Measurements from ENCODE around the gene KCNK3.
"Not testable (repeated sequence)": the region's sequence is repeated elsewhere in the genome, so short reads cannot be mapped to it uniquely, and the experiment has no call there.

The KCNK3 gene

DNA sequence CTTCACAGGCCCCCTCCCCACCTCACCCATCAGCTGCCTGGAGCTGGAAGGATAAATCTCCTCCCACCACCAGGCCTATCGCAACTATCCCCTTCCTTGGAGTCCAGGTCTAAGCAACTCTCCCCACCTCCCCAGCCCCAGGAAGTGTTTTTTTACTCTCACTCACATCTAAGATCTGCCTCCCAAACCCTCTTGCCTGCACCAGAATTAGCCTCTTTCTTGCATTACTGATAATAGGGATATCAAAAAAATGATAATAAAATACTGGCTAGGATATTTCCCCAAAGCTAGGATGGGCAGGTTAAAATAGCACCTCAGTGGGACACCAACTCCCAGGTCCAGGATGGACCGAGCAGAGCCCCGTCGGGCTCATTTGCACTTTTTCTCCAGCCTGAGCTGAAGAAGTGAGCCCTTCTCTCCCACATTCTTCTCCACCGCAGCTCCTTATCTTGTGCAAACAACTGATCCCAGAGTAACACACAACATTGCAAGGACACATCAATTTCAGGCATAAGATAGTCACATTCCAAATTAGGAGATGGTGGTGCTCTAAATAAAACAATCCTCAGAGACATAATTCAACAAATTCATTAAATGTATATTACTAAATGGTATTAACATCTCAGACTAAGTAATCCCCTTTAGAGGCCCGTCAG, 33.7 kb upstream of the KCNK3 start:
- Histone ChIP-seq H3K4me1 (ENCODE audit: low read depth, poor library complexity, severe bottlenecking) (no peaks in the 10 kb centered on the region), H3K79me2 (ENCODE audit: insufficient read depth, low read depth) (no peaks in the 10 kb centered on the region), H3K9ac (no peak overlapping the region), H4K20me1 (ENCODE audit: insufficient read depth) (no peaks in the 10 kb centered on the region), H3K27ac (no peak overlapping the region), H2AFZ (ENCODE audit: low read depth) (no peak overlapping the region), H3K4me2 (no peak overlapping the region), H3K27me3 (ENCODE audit: insufficient read depth, low read depth) (peaks cover 4% of the 10 kb centered on the region; the same call in 1 of the 2 replicates), H3K36me3 (ENCODE audit: insufficient read depth) (no peaks in the 10 kb centered on the region), H3K4me3 (IDR thresholded peaks at IDR 0.05; ENCODE audit: insufficient read depth, low read depth, low read length) (no peak overlapping the region)
- TF ChIP-seq, protein P1, sequence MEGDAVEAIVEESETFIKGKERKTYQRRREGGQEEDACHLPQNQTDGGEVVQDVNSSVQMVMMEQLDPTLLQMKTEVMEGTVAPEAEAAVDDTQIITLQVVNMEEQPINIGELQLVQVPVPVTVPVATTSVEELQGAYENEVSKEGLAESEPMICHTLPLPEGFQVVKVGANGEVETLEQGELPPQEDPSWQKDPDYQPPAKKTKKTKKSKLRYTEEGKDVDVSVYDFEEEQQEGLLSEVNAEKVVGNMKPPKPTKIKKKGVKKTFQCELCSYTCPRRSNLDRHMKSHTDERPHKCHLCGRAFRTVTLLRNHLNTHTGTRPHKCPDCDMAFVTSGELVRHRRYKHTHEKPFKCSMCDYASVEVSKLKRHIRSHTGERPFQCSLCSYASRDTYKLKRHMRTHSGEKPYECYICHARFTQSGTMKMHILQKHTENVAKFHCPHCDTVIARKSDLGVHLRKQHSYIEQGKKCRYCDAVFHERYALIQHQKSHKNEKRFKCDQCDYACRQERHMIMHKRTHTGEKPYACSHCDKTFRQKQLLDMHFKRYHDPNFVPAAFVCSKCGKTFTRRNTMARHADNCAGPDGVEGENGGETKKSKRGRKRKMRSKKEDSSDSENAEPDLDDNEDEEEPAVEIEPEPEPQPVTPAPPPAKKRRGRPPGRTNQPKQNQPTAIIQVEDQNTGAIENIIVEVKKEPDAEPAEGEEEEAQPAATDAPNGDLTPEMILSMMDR (conservative IDR thresholded peaks at IDR 0.05; ENCODE audit: low read depth, low read length) = no peak

DNA sequence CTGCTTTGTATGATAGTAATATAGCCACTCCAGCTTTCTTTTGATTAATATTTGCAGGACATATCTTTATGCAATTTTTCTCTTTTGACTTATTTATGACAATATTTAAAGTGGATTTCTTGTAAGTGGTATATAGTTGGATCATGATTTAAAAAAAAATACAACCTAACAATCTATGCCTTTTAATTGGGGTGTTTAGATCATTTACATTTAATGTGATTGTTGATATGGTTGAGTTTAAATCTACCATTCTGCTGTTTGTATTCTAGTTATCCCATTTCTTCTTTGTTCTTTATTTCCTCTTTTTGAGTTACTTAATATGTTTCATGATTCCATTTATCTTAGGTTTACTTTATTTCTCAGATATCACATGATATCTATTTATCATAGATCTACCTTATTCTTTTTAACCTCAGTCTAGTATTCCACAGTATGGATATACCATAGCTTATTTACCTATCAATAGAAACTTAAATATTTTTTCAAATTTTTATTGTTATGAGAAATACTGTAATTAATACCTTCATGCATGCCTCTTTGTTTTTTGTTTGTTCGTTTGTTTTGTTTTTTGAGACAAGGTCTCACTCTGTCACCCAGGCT, 32.1 kb upstream of the KCNK3 start:
- Histone ChIP-seq H2AFZ (ENCODE audit: low read depth) (no peak overlapping the region), H3K4me2 (no peak overlapping the region), H3K79me2 (ENCODE audit: insufficient read depth, low read depth) (no peaks in the 10 kb centered on the region), H4K20me1 (ENCODE audit: insufficient read depth) (no peaks in the 10 kb centered on the region), H3K4me3 (IDR thresholded peaks at IDR 0.05; ENCODE audit: insufficient read depth, low read depth, low read length) (no peak overlapping the region), H3K9ac (no peak overlapping the region), H3K27me3 (ENCODE audit: insufficient read depth, low read depth) (no peaks in the 10 kb centered on the region), H3K4me1 (ENCODE audit: low read depth, poor library complexity, severe bottlenecking) (no peaks in the 10 kb centered on the region), H3K27ac (no peak overlapping the region), H3K36me3 (ENCODE audit: insufficient read depth) (no peaks in the 10 kb centered on the region)
- TF ChIP-seq, protein P1 (conservative IDR thresholded peaks at IDR 0.05; ENCODE audit: low read depth, low read length) = no peak

DNA sequence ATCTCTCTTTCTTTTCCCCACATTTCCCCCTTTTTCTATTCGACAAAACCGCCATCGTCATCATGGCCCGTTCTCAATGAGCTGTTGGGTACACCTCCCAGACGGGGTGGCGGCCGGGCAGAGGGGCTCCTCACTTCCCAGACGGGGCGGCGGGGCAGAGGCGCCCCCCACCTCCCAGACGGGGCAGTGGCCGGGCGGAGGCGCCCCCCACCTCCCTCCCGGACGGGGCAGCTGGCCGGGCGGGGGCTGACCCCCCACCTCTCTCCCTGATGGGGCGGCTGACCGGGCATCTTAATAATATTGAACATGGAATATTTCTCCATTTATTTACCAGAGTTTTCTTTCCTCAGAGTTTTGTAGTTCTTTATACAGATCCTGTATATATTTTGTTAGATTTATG, 27.2 kb upstream of the KCNK3 start:
- not testable (repeated sequence) for H2AFZ ChIP-seq (ENCODE audit: low read depth); H3K79me2 ChIP-seq (ENCODE audit: insufficient read depth, low read depth); H4K20me1 ChIP-seq (ENCODE audit: insufficient read depth); H3K27ac ChIP-seq; H3K9ac ChIP-seq; H3K4me3 ChIP-seq (IDR thresholded peaks at IDR 0.05; ENCODE audit: insufficient read depth, low read depth, low read length); H3K27me3 ChIP-seq (ENCODE audit: insufficient read depth, low read depth); H3K36me3 ChIP-seq (ENCODE audit: insufficient read depth); H3K4me1 ChIP-seq (ENCODE audit: low read depth, poor library complexity, severe bottlenecking); H3K4me2 ChIP-seq

DNA sequence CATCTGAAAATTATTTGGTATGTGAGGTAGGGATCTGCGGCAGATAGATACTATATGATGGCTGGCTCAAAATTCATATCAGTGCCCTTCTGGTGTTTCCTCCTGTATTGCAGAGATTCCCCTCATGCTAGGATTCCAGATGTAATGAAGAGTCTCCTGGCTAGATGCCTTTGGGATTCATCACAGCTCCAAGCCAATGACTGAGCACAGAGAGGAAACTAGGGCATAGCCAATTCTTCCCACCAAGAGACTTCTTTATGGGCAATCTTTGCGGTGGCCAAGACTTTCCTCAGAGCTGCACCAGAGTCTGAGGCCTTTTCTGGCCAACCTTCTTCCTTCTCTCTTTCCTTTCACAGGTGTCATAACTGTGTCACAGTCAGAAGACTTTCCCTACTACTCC, 25.9 kb upstream of the KCNK3 start:
- H4K20me1 ChIP-seq (ENCODE audit: insufficient read depth) = no peaks in the 10 kb centered on the region
- H3K9ac ChIP-seq = no peak overlapping the region
- no peaks in the 10 kb centered on the region for H3K4me1 ChIP-seq (ENCODE audit: low read depth, poor library complexity, severe bottlenecking)
- H3K27me3 ChIP-seq (ENCODE audit: insufficient read depth, low read depth) = peaks cover 10% of the 10 kb centered on the region
- H3K4me3 ChIP-seq (IDR thresholded peaks at IDR 0.05; ENCODE audit: insufficient read depth, low read depth, low read length) = no peak overlapping the region
- no peak overlapping the region for H3K4me2 ChIP-seq
- TF ChIP-seq, protein P1 (conservative IDR thresholded peaks at IDR 0.05; ENCODE audit: low read depth, low read length) = no peak
- no peak overlapping the region for H3K27ac ChIP-seq
- no peaks in the 10 kb centered on the region for H3K79me2 ChIP-seq (ENCODE audit: insufficient read depth, low read depth)
- H3K36me3 ChIP-seq (ENCODE audit: insufficient read depth) = no peaks in the 10 kb centered on the region
- no peak overlapping the region for H2AFZ ChIP-seq (ENCODE audit: low read depth)

DNA sequence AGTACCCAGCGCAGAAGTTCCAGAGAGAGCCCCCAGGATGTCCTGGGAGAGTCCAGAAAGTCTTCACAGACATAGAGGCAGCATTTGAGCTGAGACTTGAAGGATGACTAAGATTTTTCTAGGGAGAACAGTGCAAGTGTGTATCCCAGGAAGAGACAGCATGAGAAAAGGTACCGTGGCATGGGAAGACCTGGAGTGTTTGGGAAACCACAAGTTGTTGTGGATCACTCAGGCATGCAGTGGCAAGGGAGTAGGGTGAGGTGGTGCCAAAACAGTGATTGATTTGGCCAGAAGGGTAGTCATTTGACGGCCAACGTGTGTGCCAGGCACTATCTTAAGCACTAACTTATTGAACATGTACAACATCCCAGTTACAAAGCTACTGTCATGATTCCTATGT, 24.5 kb upstream of the KCNK3 start:
- Histone ChIP-seq H3K27me3 (ENCODE audit: insufficient read depth, low read depth) (peaks cover 23% of the 10 kb centered on the region), H2AFZ (ENCODE audit: low read depth) (no peak overlapping the region), H3K4me2 (no peak overlapping the region), H3K27ac (no peak overlapping the region), H3K9ac (no peak overlapping the region), H3K79me2 (ENCODE audit: insufficient read depth, low read depth) (no peaks in the 10 kb centered on the region), H4K20me1 (ENCODE audit: insufficient read depth) (no peaks in the 10 kb centered on the region), H3K36me3 (ENCODE audit: insufficient read depth) (no peaks in the 10 kb centered on the region), H3K4me3 (IDR thresholded peaks at IDR 0.05; ENCODE audit: insufficient read depth, low read depth, low read length) (no peak overlapping the region), H3K4me1 (ENCODE audit: low read depth, poor library complexity, severe bottlenecking) (no peaks in the 10 kb centered on the region)
- TF ChIP-seq, protein P1 (conservative IDR thresholded peaks at IDR 0.05; ENCODE audit: low read depth, low read length) = no peak

Measured in KMS-11 (cell line).